ENCODE data around the gene GPC4. TPM values are rescaled to one million over a fixed set of nuclear protein-coding genes. Genes with fewer than 3 reads are reported as not detected.

The GPC4 gene
- total RNA-seq, 1 experiment from 2014 or later = 1.4 TPM

DNA sequence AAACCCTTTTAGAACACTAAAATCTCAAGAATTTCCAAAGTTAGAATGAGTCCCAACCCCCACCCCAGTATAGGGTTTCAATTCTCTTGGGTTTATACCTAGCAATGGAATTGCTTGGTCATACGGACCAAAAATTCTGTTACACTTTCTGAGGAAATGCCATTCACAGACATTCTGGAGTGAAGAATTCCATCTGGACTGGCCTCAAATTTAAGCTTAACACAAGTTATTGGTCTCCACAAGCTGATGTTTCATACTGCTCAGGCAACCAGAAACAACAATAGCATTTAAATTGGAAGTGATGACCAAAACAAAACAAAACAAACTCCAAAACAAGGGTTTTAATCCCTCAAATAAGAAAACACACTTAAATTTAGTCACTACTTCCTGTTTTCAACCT lies 51.1 kb downstream of the GPC4 start:
- intact Hi-C loops (cut with micrococcal nuclease; ENCODE audit: unreplicated experiment) = no loop called here
- H3K4me1 ChIP-seq (ENCODE audit: control insufficient read depth, insufficient read depth, low read length) = no peaks in the 10 kb centered on the region
- H3K27ac ChIP-seq (ENCODE audit: low read length) = no peak overlapping the region
- CTCF ChIA-PET = no interaction called here
- POLR2A ChIA-PET = interaction anchor here (0.7 kb wide), 1 partner anchor 1140 kb away, joined by 3 read pairs; no protein-coding TSS in a partner anchor
- ATAC-seq (no peak), DNase-seq (ENCODE audit: low read depth, low spot score) (no peak)
- H3K27me3 ChIP-seq (ENCODE audit: control insufficient read depth, insufficient read depth, low read length) = no peaks in the 10 kb centered on the region
- no TSS peak for BruUV-seq (replicated peaks)
- in situ Hi-C loops (cut with HindIII; ENCODE audit: low pct_unique_long_range_greater_than_20kb, low sequenced_read_pairs) = no loop called here
- no peak overlapping the region for H3K4me3 ChIP-seq (ENCODE audit: low read depth in 2 of 2, low read length in 2 of 2)
- no peaks in the 10 kb centered on the region for H3K36me3 ChIP-seq (ENCODE audit: control insufficient read depth, insufficient read depth, low read length)
- H3K9me3 ChIP-seq (ENCODE audit: control insufficient read depth, insufficient read depth, low read depth, low read length) = no peaks in the 10 kb centered on the region
- TF ChIP-seq, protein P1, sequence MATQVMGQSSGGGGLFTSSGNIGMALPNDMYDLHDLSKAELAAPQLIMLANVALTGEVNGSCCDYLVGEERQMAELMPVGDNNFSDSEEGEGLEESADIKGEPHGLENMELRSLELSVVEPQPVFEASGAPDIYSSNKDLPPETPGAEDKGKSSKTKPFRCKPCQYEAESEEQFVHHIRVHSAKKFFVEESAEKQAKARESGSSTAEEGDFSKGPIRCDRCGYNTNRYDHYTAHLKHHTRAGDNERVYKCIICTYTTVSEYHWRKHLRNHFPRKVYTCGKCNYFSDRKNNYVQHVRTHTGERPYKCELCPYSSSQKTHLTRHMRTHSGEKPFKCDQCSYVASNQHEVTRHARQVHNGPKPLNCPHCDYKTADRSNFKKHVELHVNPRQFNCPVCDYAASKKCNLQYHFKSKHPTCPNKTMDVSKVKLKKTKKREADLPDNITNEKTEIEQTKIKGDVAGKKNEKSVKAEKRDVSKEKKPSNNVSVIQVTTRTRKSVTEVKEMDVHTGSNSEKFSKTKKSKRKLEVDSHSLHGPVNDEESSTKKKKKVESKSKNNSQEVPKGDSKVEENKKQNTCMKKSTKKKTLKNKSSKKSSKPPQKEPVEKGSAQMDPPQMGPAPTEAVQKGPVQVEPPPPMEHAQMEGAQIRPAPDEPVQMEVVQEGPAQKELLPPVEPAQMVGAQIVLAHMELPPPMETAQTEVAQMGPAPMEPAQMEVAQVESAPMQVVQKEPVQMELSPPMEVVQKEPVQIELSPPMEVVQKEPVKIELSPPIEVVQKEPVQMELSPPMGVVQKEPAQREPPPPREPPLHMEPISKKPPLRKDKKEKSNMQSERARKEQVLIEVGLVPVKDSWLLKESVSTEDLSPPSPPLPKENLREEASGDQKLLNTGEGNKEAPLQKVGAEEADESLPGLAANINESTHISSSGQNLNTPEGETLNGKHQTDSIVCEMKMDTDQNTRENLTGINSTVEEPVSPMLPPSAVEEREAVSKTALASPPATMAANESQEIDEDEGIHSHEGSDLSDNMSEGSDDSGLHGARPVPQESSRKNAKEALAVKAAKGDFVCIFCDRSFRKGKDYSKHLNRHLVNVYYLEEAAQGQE (IDR thresholded peaks at IDR 0.05; ENCODE audit: insufficient read depth in 1 of 2, low read depth in 2 of 2, low read length in 1 of 2) = no peak
- TF ChIP-seq SIN3A (IDR thresholded peaks at IDR 0.05; ENCODE audit: borderline replicate concordance, insufficient read depth, low read depth, low read length) (no peak), POLR2AphosphoS5 (IDR thresholded peaks at IDR 0.05; ENCODE audit: low read depth, low read length) (no peak), TCF7L2 (IDR thresholded peaks at IDR 0.05; ENCODE audit: low read depth, low read length) (no peak)
- TF ChIP-seq, protein P2, sequence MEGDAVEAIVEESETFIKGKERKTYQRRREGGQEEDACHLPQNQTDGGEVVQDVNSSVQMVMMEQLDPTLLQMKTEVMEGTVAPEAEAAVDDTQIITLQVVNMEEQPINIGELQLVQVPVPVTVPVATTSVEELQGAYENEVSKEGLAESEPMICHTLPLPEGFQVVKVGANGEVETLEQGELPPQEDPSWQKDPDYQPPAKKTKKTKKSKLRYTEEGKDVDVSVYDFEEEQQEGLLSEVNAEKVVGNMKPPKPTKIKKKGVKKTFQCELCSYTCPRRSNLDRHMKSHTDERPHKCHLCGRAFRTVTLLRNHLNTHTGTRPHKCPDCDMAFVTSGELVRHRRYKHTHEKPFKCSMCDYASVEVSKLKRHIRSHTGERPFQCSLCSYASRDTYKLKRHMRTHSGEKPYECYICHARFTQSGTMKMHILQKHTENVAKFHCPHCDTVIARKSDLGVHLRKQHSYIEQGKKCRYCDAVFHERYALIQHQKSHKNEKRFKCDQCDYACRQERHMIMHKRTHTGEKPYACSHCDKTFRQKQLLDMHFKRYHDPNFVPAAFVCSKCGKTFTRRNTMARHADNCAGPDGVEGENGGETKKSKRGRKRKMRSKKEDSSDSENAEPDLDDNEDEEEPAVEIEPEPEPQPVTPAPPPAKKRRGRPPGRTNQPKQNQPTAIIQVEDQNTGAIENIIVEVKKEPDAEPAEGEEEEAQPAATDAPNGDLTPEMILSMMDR (IDR thresholded peaks at IDR 0.05) = no peak

DNA sequence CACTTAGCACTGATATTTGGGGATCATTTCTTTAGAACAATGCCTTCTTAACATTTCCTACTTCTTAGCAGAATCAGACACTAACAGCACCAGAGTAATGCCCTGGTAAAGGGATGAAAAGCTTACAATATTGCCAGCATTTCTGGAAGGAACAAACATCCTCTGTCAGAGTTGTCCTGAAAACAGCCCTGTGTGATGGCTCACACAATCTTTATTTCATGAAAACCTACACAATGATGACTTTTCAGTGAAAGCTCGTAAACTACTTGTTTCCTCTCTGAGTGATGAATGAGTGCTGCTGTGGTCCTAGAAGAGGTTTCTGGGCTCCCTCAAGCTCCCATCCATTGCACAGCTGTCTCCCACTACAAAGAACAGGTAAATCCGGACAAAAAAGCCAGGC lies 52.8 kb downstream of the GPC4 start:
- in situ Hi-C loops (cut with HindIII; ENCODE audit: low pct_unique_long_range_greater_than_20kb, low sequenced_read_pairs) = no loop called here
- CTCF ChIA-PET = no interaction called here

More for the DNA sequence above, 52.8 kb downstream of the GPC4 start:
- DNase-seq (ENCODE audit: low read depth, low spot score) (no peak), ATAC-seq (no peak)
- no peaks in the 10 kb centered on the region for H3K36me3 ChIP-seq (ENCODE audit: control insufficient read depth, insufficient read depth, low read length)
- no peak overlapping the region for H3K4me3 ChIP-seq (ENCODE audit: low read depth in 2 of 2, low read length in 2 of 2)
- H3K9me3 ChIP-seq (ENCODE audit: control insufficient read depth, insufficient read depth, low read depth, low read length) = no peaks in the 10 kb centered on the region
- no peaks in the 10 kb centered on the region for H3K4me1 ChIP-seq (ENCODE audit: control insufficient read depth, insufficient read depth, low read length)
- intact Hi-C loops (cut with micrococcal nuclease; ENCODE audit: unreplicated experiment) = no loop called here
- POLR2A ChIA-PET = no interaction called here
- TF ChIP-seq POLR2AphosphoS5 (IDR thresholded peaks at IDR 0.05; ENCODE audit: low read depth, low read length) (no peak), TCF7L2 (IDR thresholded peaks at IDR 0.05; ENCODE audit: low read depth, low read length) (no peak), SIN3A (IDR thresholded peaks at IDR 0.05; ENCODE audit: borderline replicate concordance, insufficient read depth, low read depth, low read length) (no peak)
- TF ChIP-seq, protein P1 (IDR thresholded peaks at IDR 0.05; ENCODE audit: insufficient read depth in 1 of 2, low read depth in 2 of 2, low read length in 1 of 2) = no peak
- TF ChIP-seq, protein P2 (IDR thresholded peaks at IDR 0.05) = no peak
- BruUV-seq (replicated peaks) = no TSS peak
- H3K27me3 ChIP-seq (ENCODE audit: control insufficient read depth, insufficient read depth, low read length) = no peaks in the 10 kb centered on the region
- no peak overlapping the region for H3K27ac ChIP-seq (ENCODE audit: low read length)
